GM19025 (cell line): ENCODE data around the gene RSPRY1.

Experiments used
- ATAC-seq: cut with Tn5 transposase; IDR thresholded peaks from one replicate; pipeline ENCODE4 v1.9.1; 2021; ENCODE audit warnings: mild to moderate bottlenecking, low read depth, moderate library complexity; ENCODE audit not compliant: unreplicated experiment

The RSPRY1 gene

DNA sequence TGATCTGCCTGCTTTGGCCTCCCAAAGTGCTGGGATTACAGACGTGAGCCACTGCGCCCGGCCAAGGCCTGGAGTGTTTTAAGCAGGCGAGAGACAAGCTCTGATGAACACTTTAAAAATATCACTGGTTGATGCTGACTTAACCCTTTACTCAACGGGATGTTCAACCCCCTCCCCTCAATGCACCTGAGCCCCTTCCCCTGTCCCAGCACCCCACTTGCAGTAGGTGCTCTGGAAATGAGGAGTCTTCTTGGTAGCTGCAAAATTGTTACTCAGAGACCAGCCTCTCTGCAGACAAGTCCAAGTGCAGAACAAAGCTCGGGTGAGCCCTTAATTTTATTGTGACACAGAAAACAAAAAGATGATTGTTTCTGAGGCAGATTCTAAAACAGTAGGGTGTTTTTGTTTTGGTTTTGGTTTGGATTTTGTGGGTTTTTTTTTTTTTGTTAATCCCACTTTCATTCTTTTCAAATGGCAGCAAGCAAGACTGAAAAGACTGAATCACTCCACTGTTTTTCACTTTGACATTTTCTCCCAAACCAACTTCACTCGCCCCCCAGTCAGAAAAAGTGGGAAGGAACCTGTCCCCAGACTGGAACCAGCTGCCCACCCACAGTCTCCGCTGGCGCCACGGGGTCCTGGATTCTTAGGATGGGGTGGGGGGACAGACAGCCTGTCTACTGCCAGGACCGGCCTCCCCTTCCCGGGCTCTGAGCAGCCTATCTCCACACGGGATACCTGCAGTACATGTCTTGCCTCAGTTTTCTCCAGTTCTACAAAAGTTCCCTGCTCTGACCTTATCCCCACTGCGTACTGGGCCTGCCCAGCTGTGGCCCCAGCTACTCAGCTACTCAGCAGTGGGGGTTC, 103.5 kb downstream of the RSPRY1 start:
- no peak for ATAC-seq
